ENCODE results near the gene RRAGD. TPM values are rescaled to one million over a fixed set of nuclear protein-coding genes. Genes with fewer than 3 reads are reported as not detected.

RRAGD gene
- total and polyA plus RNA-seq, 2 experiments from 2014 or later, result 7.0 to 20.1 TPM

DNA sequence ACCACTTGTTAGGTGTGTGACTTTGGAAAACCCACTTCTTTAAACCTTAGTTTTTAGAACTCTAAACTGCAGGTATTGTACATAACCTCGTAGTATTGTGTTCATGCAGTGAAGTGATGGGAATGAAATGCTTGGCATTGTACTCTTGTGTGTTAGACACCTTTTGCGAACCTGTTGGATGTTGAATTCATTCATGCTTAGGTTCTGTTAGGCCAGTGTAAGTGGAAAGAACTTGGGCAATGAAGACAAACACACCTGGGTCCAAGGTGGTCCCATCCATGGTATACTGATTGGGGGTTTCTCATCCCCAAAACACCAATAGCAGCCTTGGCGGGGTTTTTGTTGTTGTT is 22.1 kb upstream of the RRAGD start (continued):
- TF ChIP-seq, protein P1, sequence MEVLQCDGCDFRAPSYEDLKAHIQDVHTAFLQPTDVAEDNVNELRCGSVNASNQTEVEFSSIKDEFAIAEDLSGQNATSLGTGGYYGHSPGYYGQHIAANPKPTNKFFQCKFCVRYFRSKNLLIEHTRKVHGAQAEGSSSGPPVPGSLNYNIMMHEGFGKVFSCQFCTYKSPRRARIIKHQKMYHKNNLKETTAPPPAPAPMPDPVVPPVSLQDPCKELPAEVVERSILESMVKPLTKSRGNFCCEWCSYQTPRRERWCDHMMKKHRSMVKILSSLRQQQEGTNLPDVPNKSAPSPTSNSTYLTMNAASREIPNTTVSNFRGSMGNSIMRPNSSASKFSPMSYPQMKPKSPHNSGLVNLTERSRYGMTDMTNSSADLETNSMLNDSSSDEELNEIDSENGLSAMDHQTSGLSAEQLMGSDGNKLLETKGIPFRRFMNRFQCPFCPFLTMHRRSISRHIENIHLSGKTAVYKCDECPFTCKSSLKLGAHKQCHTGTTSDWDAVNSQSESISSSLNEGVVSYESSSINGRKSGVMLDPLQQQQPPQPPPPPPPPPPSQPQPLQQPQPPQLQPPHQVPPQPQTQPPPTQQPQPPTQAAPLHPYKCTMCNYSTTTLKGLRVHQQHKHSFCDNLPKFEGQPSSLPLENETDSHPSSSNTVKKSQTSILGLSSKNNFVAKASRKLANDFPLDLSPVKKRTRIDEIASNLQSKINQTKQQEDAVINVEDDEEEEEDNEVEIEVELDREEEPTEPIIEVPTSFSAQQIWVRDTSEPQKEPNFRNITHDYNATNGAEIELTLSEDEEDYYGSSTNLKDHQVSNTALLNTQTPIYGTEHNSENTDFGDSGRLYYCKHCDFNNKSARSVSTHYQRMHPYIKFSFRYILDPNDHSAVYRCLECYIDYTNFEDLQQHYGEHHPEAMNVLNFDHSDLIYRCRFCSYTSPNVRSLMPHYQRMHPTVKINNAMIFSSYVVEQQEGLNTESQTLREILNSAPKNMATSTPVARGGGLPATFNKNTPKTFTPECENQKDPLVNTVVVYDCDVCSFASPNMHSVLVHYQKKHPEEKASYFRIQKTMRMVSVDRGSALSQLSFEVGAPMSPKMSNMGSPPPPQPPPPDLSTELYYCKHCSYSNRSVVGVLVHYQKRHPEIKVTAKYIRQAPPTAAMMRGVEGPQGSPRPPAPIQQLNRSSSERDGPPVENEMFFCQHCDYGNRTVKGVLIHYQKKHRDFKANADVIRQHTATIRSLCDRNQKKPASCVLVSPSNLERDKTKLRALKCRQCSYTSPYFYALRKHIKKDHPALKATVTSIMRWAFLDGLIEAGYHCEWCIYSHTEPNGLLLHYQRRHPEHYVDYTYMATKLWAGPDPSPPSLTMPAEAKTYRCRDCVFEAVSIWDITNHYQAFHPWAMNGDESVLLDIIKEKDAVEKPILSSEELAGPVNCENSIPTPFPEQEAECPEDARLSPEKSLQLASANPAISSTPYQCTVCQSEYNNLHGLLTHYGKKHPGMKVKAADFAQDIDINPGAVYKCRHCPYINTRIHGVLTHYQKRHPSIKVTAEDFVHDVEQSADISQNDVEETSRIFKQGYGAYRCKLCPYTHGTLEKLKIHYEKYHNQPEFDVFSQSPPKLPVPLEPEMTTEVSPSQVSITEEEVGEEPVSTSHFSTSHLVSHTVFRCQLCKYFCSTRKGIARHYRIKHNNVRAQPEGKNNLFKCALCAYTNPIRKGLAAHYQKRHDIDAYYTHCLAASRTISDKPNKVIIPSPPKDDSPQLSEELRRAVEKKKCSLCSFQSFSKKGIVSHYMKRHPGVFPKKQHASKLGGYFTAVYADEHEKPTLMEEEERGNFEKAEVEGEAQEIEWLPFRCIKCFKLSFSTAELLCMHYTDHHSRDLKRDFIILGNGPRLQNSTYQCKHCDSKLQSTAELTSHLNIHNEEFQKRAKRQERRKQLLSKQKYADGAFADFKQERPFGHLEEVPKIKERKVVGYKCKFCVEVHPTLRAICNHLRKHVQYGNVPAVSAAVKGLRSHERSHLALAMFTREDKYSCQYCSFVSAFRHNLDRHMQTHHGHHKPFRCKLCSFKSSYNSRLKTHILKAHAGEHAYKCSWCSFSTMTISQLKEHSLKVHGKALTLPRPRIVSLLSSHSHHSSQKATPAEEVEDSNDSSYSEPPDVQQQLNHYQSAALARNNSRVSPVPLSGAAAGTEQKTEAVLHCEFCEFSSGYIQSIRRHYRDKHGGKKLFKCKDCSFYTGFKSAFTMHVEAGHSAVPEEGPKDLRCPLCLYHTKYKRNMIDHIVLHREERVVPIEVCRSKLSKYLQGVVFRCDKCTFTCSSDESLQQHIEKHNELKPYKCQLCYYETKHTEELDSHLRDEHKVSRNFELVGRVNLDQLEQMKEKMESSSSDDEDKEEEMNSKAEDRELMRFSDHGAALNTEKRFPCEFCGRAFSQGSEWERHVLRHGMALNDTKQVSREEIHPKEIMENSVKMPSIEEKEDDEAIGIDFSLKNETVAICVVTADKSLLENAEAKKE (CRISPR knock-in tag; IDR thresholded peaks at IDR 0.05), result no peak
- TF ChIP-seq, protein P2, sequence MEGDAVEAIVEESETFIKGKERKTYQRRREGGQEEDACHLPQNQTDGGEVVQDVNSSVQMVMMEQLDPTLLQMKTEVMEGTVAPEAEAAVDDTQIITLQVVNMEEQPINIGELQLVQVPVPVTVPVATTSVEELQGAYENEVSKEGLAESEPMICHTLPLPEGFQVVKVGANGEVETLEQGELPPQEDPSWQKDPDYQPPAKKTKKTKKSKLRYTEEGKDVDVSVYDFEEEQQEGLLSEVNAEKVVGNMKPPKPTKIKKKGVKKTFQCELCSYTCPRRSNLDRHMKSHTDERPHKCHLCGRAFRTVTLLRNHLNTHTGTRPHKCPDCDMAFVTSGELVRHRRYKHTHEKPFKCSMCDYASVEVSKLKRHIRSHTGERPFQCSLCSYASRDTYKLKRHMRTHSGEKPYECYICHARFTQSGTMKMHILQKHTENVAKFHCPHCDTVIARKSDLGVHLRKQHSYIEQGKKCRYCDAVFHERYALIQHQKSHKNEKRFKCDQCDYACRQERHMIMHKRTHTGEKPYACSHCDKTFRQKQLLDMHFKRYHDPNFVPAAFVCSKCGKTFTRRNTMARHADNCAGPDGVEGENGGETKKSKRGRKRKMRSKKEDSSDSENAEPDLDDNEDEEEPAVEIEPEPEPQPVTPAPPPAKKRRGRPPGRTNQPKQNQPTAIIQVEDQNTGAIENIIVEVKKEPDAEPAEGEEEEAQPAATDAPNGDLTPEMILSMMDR (conservative IDR thresholded peaks at IDR 0.05; ENCODE audit: low read depth in 2 of 2), result no peak
- TF ChIP-seq POLR2AphosphoS5 (IDR thresholded peaks at IDR 0.05; ENCODE audit: low read depth) (no peak), ZNF114 (CRISPR knock-in tag; IDR thresholded peaks at IDR 0.05) (no peak), STAT1 (IDR thresholded peaks at IDR 0.05; ENCODE audit: unreplicated experiment) (no peak), EZH2 (IDR thresholded peaks at IDR 0.05; ENCODE audit: low read depth, unreplicated experiment) (no peak)
- TF ChIP-seq, protein P3, sequence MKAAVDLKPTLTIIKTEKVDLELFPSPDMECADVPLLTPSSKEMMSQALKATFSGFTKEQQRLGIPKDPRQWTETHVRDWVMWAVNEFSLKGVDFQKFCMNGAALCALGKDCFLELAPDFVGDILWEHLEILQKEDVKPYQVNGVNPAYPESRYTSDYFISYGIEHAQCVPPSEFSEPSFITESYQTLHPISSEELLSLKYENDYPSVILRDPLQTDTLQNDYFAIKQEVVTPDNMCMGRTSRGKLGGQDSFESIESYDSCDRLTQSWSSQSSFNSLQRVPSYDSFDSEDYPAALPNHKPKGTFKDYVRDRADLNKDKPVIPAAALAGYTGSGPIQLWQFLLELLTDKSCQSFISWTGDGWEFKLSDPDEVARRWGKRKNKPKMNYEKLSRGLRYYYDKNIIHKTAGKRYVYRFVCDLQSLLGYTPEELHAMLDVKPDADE (IDR thresholded peaks at IDR 0.05), result no peak
